K562 (cell line): ENCODE data around the gene ITM2B. TPM values are rescaled to one million over a fixed set of nuclear protein-coding genes. Genes with fewer than 3 reads are reported as not detected.
A peak's percentile ranks its signal among the peaks of the same experiment; 100 is the strongest.

Experiments
- CEBPG ChIP-seq, 3 experiments: fragments of 200-800 bp in 1 of 3; sonication (Bioruptor generic) in 1 of 3; sonication (generic) in 1 of 3; formaldehyde crosslinking in 1 of 3; IDR thresholded peaks in 2 of 3; conservative IDR thresholded peaks in 1 of 3; 2 replicates each; pipeline versions ENCODE4 v1.6.1 to v1.8.0; 2016 to 2022; ENCODE audit warnings: missing compliant biosample characterization in 2 of 3, missing genetic modification characterization in 2 of 3, mild to moderate bottlenecking in 1 of 3, missing genetic modification reagents in 1 of 3
- CTBP1 ChIP-seq: fragments of 450-650 bp; IDR thresholded peaks from 2 replicates; pipeline ENCODE4 v1.6.1; 2016; ENCODE audit warnings: borderline replicate concordance
- FIP1L1 ChIP-seq: fragments of 200-400 bp; formaldehyde crosslinking; IDR thresholded peaks from 2 replicates; pipeline ENCODE4 v1.6.1; 2018; ENCODE audit warnings: mild to moderate bottlenecking, low read depth, low read length; ENCODE audit not compliant: poor library complexity, severe bottlenecking
- FOXK2 ChIP-seq, 2 experiments: fragments of 450-650 bp; IDR thresholded peaks in 1 of 2; conservative IDR thresholded peaks in 1 of 2; 2 replicates each; pipeline ENCODE4 v1.6.1; 2016; ENCODE audit warnings: low read depth in 2 of 2, mild to moderate bottlenecking in 1 of 2
- FOXP4 ChIP-seq: sonication (generic); formaldehyde crosslinking; IDR thresholded peaks from 2 replicates; pipeline ENCODE4 v1.8.0; 2022; ENCODE audit warnings: mild to moderate bottlenecking, missing genetic modification reagents, borderline replicate concordance
- GATAD2B ChIP-seq: fragments of 450-650 bp; IDR thresholded peaks from 2 replicates; pipeline ENCODE4 v1.6.1; 2017; ENCODE audit warnings: mild to moderate bottlenecking, borderline replicate concordance
- PRPF4 ChIP-seq: fragments of 200-400 bp; formaldehyde crosslinking; IDR thresholded peaks from one replicate; pipeline ENCODE4 v1.6.1; 2017; ENCODE audit warnings: low read length, low read depth, mild to moderate bottlenecking; ENCODE audit not compliant: insufficient read depth, poor library complexity, severe bottlenecking
- RBM25 ChIP-seq: fragments of 200-400 bp; formaldehyde crosslinking; IDR thresholded peaks from 2 replicates; pipeline ENCODE4 v1.6.1; 2018; ENCODE audit warnings: low read length, low read depth, moderate library complexity; ENCODE audit not compliant: severe bottlenecking
- SMARCA5 ChIP-seq: fragments of 450-650 bp; IDR thresholded peaks from 2 replicates; pipeline ENCODE4 v1.6.1; 2016
- STAG1 ChIP-seq: sonication (generic); formaldehyde crosslinking; IDR thresholded peaks from 2 replicates; pipeline ENCODE4 v1.5.0; 2020; ENCODE audit warnings: missing genetic modification reagents, borderline replicate concordance
- STAT5B ChIP-seq: fragments of 250-450 bp; sonication (Bioruptor Pico); IDR thresholded peaks from 2 replicates; pipeline ENCODE4 v1.8.0; 2021; ENCODE audit warnings: mild to moderate bottlenecking, inconsistent platforms
- TCF7L2 ChIP-seq: fragments of 150-350 bp; IDR thresholded peaks from 2 replicates; pipeline ENCODE4 v1.6.1; 2016; ENCODE audit warnings: low read depth, mild to moderate bottlenecking, low read length, moderate library complexity
- ZNF561 ChIP-seq: fragments of 450-650 bp; formaldehyde crosslinking; conservative IDR thresholded peaks from 2 replicates; pipeline ENCODE4 v1.4.0; 2020; ENCODE audit warnings: mild to moderate bottlenecking, moderate library complexity
- polyA plus RNA-seq, 8 experiments: library from polyadenylated mRNA; depleted of rRNA in 4 of 8; stranded (reverse) in 5 of 8; unstranded in 3 of 8; fragments of >200 nt; fragmentation: Nextera tagmentation in 2 of 8; fragmentation: Illumina TruSeq in 1 of 8; extraction: Ambion mirVana in 2 of 8; extraction: Trizol in 1 of 8; gene quantifications; 2 replicates each; pipeline versions ENCODE4 v1.2.1 to v1.2.3, GENCODE V29; 2011 to 2014; ENCODE audit warnings: inconsistent platforms in 1 of 8, missing spikeins in 1 of 8
- total RNA-seq, 7 experiments: library from RNA; depleted of rRNA in 6 of 7; stranded (reverse); fragments of >200 nt in 6 of 7; fragmentation: Illumina TruSeq in 2 of 7; extraction: Trizol in 2 of 7; gene quantifications; 2 replicates each; pipeline versions ENCODE4 v1.2.1 to v1.2.3, GENCODE V29; 2011 to 2021; ENCODE audit warnings: low replicate concordance in 1 of 7
- TF ChIP-seq, protein P1 (sequence below): IDR thresholded peaks from 2 replicates; pipeline ENCODE4 v1.6.1; 2011; ENCODE audit warnings: borderline replicate concordance, low read depth, mild to moderate bottlenecking, moderate library complexity, low read length; ENCODE audit not compliant: insufficient read depth, poor library complexity, severe bottlenecking
- TF ChIP-seq, protein P2 (sequence below): fragments of 450-650 bp; formaldehyde crosslinking; IDR thresholded peaks from 2 replicates; pipeline ENCODE4 v1.4.0; 2020; ENCODE audit warnings: mild to moderate bottlenecking, moderate library complexity
- TF ChIP-seq, protein P3 (sequence below), 2 experiments: fragments of 150-350 bp in 1 of 2; IDR thresholded peaks; 2 replicates each; pipeline ENCODE4 v1.6.1; 2012 to 2016; ENCODE audit warnings: low read depth in 2 of 2, low read length in 2 of 2, mild to moderate bottlenecking in 1 of 2, moderate library complexity in 1 of 2

The ITM2B gene
- total and polyA plus RNA-seq, 9 of the 15 experiments (the other 6 are each of a cell fraction or from before 2014, with no cell fraction given): 22.0 to 83.8 (median 45.0) TPM

- TF ChIP-seq, protein P1, sequence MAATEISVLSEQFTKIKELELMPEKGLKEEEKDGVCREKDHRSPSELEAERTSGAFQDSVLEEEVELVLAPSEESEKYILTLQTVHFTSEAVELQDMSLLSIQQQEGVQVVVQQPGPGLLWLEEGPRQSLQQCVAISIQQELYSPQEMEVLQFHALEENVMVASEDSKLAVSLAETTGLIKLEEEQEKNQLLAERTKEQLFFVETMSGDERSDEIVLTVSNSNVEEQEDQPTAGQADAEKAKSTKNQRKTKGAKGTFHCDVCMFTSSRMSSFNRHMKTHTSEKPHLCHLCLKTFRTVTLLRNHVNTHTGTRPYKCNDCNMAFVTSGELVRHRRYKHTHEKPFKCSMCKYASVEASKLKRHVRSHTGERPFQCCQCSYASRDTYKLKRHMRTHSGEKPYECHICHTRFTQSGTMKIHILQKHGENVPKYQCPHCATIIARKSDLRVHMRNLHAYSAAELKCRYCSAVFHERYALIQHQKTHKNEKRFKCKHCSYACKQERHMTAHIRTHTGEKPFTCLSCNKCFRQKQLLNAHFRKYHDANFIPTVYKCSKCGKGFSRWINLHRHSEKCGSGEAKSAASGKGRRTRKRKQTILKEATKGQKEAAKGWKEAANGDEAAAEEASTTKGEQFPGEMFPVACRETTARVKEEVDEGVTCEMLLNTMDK: peak; percentile 17
- no peak for TF ChIP-seq FOXP4 (CRISPR knock-in tag)
- TF ChIP-seq STAT5B (CRISPR knock-in tag): no peak
- TF ChIP-seq PRPF4: no peak
- TF ChIP-seq ZNF561 (CRISPR knock-in tag): no peak
- no peak for TF ChIP-seq CEBPG (CRISPR knock-in tag; IDR thresholded peaks at IDR 0.05)
- no peak for TF ChIP-seq CEBPG (tag; conservative IDR thresholded peaks at IDR 0.05 in 1 of 2, IDR thresholded peaks at IDR 0.05 in 1 of 2)
- TF ChIP-seq RBM25: peak; percentile 19
- no peak for TF ChIP-seq STAG1
- peak; percentile 30; the same call in 1 of the 2 replicates for TF ChIP-seq CTBP1
- no peak for TF ChIP-seq SMARCA5
- no peak for TF ChIP-seq TCF7L2
- no peak for TF ChIP-seq GATAD2B
- TF ChIP-seq, protein P2, sequence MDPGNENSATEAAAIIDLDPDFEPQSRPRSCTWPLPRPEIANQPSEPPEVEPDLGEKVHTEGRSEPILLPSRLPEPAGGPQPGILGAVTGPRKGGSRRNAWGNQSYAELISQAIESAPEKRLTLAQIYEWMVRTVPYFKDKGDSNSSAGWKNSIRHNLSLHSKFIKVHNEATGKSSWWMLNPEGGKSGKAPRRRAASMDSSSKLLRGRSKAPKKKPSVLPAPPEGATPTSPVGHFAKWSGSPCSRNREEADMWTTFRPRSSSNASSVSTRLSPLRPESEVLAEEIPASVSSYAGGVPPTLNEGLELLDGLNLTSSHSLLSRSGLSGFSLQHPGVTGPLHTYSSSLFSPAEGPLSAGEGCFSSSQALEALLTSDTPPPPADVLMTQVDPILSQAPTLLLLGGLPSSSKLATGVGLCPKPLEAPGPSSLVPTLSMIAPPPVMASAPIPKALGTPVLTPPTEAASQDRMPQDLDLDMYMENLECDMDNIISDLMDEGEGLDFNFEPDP (CRISPR knock-in tag): no peak
- TF ChIP-seq, protein P3, sequence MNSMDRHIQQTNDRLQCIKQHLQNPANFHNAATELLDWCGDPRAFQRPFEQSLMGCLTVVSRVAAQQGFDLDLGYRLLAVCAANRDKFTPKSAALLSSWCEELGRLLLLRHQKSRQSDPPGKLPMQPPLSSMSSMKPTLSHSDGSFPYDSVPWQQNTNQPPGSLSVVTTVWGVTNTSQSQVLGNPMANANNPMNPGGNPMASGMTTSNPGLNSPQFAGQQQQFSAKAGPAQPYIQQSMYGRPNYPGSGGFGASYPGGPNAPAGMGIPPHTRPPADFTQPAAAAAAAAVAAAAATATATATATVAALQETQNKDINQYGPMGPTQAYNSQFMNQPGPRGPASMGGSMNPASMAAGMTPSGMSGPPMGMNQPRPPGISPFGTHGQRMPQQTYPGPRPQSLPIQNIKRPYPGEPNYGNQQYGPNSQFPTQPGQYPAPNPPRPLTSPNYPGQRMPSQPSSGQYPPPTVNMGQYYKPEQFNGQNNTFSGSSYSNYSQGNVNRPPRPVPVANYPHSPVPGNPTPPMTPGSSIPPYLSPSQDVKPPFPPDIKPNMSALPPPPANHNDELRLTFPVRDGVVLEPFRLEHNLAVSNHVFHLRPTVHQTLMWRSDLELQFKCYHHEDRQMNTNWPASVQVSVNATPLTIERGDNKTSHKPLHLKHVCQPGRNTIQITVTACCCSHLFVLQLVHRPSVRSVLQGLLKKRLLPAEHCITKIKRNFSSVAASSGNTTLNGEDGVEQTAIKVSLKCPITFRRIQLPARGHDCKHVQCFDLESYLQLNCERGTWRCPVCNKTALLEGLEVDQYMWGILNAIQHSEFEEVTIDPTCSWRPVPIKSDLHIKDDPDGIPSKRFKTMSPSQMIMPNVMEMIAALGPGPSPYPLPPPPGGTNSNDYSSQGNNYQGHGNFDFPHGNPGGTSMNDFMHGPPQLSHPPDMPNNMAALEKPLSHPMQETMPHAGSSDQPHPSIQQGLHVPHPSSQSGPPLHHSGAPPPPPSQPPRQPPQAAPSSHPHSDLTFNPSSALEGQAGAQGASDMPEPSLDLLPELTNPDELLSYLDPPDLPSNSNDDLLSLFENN (IDR thresholded peaks at IDR 0.05; ENCODE audit: low read depth in 2 of 2, low read length in 2 of 2): no peak
- peak; percentile 47 to 50; a peak in 3 of 4 replicates for TF ChIP-seq FOXK2 (conservative IDR thresholded peaks at IDR 0.05 in 1 of 2, IDR thresholded peaks at IDR 0.05 in 1 of 2; ENCODE audit: low read depth in 2 of 2)
- peak; percentile 62 for TF ChIP-seq FIP1L1
These were observed at the start of gene ITM2B (continued) for GRCh38 chr13:48233046-48233888.
